G401 (cell line): ENCODE measurements around the gene MAIP1. TPM values are rescaled to one million over a fixed set of nuclear protein-coding genes. Genes with fewer than 3 reads are reported as not detected.

Experiments
- DNase-seq: peaks from one replicate; pipeline ENCODE4 v3.0.0-alpha.2; 2015; ENCODE audit warnings: low spot score
- in situ Hi-C: cut with HindIII; loops from 2 replicates; pipeline ENCODE4 v1.10.0; 2016; ENCODE audit warnings: low sequenced_read_pairs, mixed read lengths
- total RNA-seq: library from RNA; depleted of rRNA; stranded (reverse); fragments of >200 nt; shearing (Covaris generic); gene quantifications from 2 replicates; pipeline ENCODE4 v1.2.3, GENCODE V29; 2014

The MAIP1 gene
- total RNA-seq, 1 experiment from 2014 or later: 29.3 TPM

GRCh38 chr2:199984159-199984558 is 28.8 kb downstream of the MAIP1 start:
- DNase-seq: no peak
- in situ Hi-C loops: no loop called here

- in situ Hi-C loops: no loop called here
- no peak for DNase-seq
Measured at GRCh38 chr2:199984755-199985154, 29.4 kb downstream of the MAIP1 start.

GRCh38 chr2:199985625-199986207 is 30.3 kb downstream of the MAIP1 start:
- in situ Hi-C loops: no loop called here
- peak; percentile 64 for DNase-seq

GRCh38 chr2:199987586-199987985 is 32.2 kb downstream of the MAIP1 start:
- no peak for DNase-seq
- in situ Hi-C loops: no loop called here

GRCh38 chr2:199988151-199988550 is 32.8 kb downstream of the MAIP1 start:
- no peak for DNase-seq
- in situ Hi-C loops: no loop called here

DNA sequence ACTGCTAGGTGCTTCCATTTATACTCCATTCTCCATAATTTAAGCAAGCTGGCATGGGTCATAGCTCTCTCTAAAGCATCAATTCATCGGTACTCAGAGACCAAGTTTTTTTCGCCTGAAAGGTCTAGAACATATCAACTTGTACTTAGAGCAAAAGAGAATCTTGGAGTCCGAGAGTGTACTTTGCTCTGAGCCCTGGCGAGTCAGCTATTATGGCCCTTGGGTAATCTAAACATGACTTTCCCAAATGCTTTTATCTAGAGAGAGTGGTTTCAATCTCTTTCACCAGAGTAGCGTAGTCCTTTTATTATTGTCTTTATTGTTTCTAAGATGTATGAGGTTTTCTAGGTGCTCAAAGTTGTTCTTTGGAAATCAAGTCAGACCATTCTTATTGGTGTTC is 34.4 kb downstream of the MAIP1 start:
- in situ Hi-C loops: no loop called here
- no peak for DNase-seq

DNA sequence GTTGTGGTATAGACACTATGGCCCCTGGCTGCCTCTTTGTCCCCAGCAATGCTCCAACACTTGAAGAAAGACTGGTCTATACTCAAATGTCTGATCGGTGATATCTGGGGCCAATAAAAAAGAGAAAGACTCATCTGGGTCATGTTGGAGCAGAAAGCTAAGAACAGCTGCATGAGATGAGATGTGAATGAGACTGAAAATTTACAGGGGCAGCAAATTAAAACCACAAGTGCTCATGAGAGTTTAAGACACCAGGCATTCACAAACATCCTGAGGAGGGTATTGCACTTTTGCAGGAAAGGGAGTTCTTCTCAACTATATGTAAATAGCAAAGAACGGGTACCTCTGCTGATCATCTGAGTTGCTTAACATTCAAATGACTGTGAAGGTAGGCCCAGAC is 36.3 kb downstream of the MAIP1 start:
- no peak for DNase-seq
- in situ Hi-C loops: no loop called here

- in situ Hi-C loops: no loop called here
- DNase-seq: no peak
Measured at GRCh38 chr2:199992296-199992695, 36.9 kb downstream of the MAIP1 start.

DNA sequence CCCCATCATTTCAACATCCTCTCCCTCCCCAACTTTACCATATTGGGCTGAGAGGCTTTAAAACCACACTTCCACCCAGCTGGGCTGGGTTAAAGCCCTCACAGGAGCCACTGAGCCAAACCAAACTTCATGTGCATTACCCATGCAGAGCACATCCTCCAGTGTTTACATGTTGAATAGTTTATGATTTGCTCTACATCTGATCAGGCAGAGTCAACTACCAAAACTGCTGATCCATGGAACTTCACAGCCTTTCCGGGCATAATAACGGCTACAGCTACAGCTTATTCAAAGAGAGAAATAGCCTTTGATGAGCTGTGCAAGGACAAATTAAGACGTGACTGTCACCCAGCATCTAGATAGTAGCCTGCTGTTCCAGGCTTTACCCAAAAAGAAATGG is 39.0 kb downstream of the MAIP1 start:
- DNase-seq: no peak
- in situ Hi-C loops: no loop called here

GRCh38 chr2:199994896-199995295 is 39.5 kb downstream of the MAIP1 start:
- in situ Hi-C loops: no loop called here
- DNase-seq: no peak

GRCh38 chr2:199997296-199997695 is 41.9 kb downstream of the MAIP1 start:
- peak; percentile 65 for DNase-seq
- in situ Hi-C loops: no loop called here

DNA sequence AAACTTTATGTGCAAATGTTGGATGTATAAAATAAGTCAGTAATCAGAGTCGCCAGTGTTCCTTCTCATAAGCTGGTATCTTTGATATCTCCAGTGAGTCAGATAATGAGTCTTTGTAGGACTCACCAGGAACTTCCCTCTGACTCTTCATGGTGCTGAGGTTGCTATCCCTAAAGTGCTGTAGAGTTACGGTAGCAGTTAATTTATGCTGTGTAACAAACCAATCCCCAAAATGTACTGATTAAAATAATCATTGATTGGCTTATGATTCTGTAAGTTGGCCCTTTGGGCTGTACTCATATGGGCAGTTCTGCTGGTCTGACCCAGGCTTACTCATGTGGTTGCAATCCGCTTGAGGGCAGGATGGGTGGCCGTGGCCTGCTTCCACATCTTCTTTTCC is 43.8 kb downstream of the MAIP1 start:
- DNase-seq: no peak
- in situ Hi-C loops: no loop called here

- no peak for DNase-seq
- in situ Hi-C loops: no loop called here
Measured at GRCh38 chr2:200000444-200001163, 45.2 kb downstream of the MAIP1 start.

- in situ Hi-C loops: no loop called here
- no peak for DNase-seq
Measured at GRCh38 chr2:200003444-200003843, 48.1 kb downstream of the MAIP1 start.

DNA sequence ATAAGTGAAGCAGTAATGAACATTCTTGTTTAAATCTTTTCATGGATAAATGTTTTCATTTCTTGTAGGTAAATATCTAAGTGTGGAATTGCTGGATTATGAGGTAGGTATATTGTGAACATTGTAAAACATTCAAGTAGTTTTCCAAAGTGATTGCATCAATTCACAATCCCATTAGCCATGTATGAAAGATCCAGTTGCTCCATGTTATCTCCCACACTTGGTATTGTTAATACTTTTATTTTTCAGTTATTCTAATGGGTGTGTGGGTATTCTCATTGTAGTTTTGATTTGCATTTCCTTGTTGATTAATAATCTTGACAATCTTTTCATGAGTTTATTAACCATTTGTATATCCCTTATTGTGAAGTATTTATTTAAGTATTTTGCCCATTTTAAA is 50.3 kb downstream of the MAIP1 start:
- no peak for DNase-seq
- in situ Hi-C loops: no loop called here

DNA sequence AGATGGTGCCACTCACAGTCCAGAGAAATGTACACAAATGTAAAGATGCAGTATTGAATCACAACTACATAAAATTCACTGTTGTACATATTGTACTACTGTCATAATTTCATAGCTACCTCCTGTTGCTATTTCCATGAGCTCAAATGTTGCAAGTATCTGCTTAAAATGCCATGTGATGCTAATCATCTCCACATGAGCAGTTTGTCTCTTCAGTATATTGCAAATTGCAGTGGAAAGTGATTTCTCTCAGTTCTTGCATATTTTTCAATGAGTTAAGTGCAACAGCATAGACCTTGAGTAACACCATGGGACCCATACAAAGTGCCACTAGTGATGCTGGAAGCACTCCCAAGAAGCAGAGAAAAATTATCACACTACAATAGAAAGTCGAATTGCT is 51.9 kb downstream of the MAIP1 start:
- in situ Hi-C loops: no loop called here
- no peak for DNase-seq

DNA sequence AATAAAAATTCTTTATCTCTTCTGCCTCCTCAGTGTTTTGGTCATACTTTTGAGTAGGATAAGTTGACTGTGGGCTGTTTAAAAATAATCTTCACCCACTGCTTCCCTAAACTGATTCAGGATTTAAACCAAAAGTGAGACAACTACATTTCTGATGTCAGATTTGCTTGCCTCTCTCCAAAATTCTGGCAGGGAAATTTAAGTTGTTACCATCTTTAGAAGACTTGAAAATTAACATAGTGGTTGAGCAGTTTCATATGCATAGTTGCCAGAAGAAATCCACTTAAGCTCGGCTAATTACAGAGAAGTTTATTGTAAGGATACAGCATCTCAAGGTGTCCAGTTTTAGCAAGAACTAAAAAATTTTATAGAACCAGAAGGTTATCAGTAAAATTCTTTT is 57.0 kb downstream of the MAIP1 start:
- DNase-seq: no peak
- in situ Hi-C loops: no loop called here
